ENCODE results near the gene PCDHA9.
"Not testable (repeated sequence)": the region's sequence is repeated elsewhere in the genome, so short reads cannot be mapped to it uniquely, and the experiment has no call there.

PCDHA9 gene

GRCh38 chr5:140875085-140876065, 27.2 kb downstream of the PCDHA9 start, which contains the start of gene PCDHA12:
Gene PCDHA12 (plus strand): TSS chr5:140875308. CDS start chr5:140875473, 165 bp downstream.
- H3K27me3 ChIP-seq (ENCODE audit: insufficient read depth, low read length), result no peaks in the 10 kb centered on the region
- no peak within 1 kb of the TSS for H3K27ac ChIP-seq (ENCODE audit: low read length)
- H3K9ac ChIP-seq (ENCODE audit: low read depth, low read length), result peak within 1 kb of the TSS; percentile 59
- H3K9me3 ChIP-seq (ENCODE audit: insufficient read depth, low read depth, low read length), result peaks cover 2% of the 10 kb centered on the region; the same call in 1 of the 2 replicates
- peak within 1 kb of the TSS; percentile 67 for H3K4me3 ChIP-seq (ENCODE audit: low read length)
- H3K36me3 ChIP-seq (ENCODE audit: insufficient read depth, low read depth, low read length), result no peaks in the 10 kb centered on the region
- no peaks in the 10 kb centered on the region; the same call in 1 of the 2 replicates for H3K4me1 ChIP-seq (ENCODE audit: insufficient read depth, low read length)

DNA sequence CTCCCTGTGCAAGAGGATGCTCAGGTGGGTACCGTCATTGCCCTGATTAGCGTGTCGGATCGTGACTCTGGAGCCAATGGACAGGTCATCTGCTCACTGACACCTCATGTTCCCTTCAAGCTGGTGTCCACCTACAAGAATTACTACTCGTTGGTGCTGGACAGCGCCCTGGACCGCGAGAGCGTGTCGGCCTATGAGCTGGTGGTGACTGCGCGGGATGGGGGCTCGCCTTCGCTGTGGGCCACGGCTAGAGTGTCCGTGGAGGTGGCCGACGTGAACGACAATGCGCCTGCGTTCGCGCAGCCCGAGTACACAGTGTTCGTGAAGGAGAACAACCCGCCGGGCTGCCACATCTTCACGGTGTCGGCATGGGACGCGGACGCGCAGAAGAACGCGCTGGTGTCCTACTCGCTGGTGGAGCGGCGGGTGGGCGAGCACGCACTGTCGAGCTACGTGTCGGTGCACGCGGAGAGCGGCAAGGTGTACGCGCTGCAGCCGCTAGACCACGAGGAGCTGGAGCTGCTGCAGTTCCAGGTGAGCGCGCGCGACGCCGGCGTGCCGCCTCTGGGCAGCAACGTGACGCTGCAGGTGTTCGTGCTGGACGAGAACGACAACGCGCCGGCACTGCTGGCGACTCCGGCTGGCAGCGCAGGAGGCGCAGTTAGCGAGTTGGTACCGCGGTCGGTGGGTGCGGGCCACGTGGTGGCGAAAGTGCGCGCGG, 28.5 kb downstream of the PCDHA9 start:
- H3K9me3 ChIP-seq (ENCODE audit: insufficient read depth, low read depth, low read length); H3K4me3 ChIP-seq (ENCODE audit: low read length); H3K27ac ChIP-seq (ENCODE audit: low read length); H3K9ac ChIP-seq (ENCODE audit: low read depth, low read length); H3K27me3 ChIP-seq (ENCODE audit: insufficient read depth, low read length); H3K36me3 ChIP-seq (ENCODE audit: insufficient read depth, low read depth, low read length); H3K4me1 ChIP-seq (ENCODE audit: insufficient read depth, low read length): not testable (repeated sequence)

GRCh38 chr5:140877262-140877581, 29.0 kb downstream of the PCDHA9 start:
- Histone ChIP-seq H3K4me3 (ENCODE audit: low read length) (no peak overlapping the region), H3K27ac (ENCODE audit: low read length) (no peak overlapping the region), H3K36me3 (ENCODE audit: insufficient read depth, low read depth, low read length) (no peaks in the 10 kb centered on the region), H3K9me3 (ENCODE audit: insufficient read depth, low read depth, low read length) (no peaks in the 10 kb centered on the region; the same call in 1 of the 2 replicates), H3K27me3 (ENCODE audit: insufficient read depth, low read length) (no peaks in the 10 kb centered on the region), H3K9ac (ENCODE audit: low read depth, low read length) (no peak overlapping the region), H3K4me1 (ENCODE audit: insufficient read depth, low read length) (no peaks in the 10 kb centered on the region; the same call in 1 of the 2 replicates)

GRCh38 chr5:140881889-140882590, 33.9 kb downstream of the PCDHA9 start, which contains the start of gene PCDHA13:
Gene PCDHA13 (plus strand): TSS chr5:140882124. CDS start chr5:140882269, 145 bp downstream.
- Histone ChIP-seq H3K9ac (ENCODE audit: low read depth, low read length) (peak within 1 kb of the TSS; percentile 47; the same call in 1 of the 2 replicates), H3K27me3 (ENCODE audit: insufficient read depth, low read length) (no peaks in the 10 kb centered on the region), H3K36me3 (ENCODE audit: insufficient read depth, low read depth, low read length) (no peaks in the 10 kb centered on the region), H3K27ac (ENCODE audit: low read length) (no peak within 1 kb of the TSS), H3K4me3 (ENCODE audit: low read length) (peak within 1 kb of the TSS; percentile 76), H3K9me3 (ENCODE audit: insufficient read depth, low read depth, low read length) (no peaks in the 10 kb centered on the region), H3K4me1 (ENCODE audit: insufficient read depth, low read length) (no peaks in the 10 kb centered on the region)

DNA sequence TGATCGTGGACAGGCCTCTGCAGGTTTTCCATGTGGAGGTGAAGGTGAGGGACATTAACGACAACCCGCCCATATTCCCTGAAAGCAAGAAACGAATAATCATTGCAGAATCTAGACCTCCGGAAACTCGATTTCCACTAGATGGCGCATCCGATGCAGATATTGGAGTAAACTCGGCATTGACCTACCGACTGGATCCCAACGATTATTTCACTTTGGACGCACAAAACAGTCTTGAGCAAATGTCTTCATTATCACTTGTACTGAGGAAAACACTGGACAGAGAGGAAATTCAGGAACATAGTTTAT, 34.4 kb downstream of the PCDHA9 start:
- Histone ChIP-seq H3K27me3 (ENCODE audit: insufficient read depth, low read length) (no peaks in the 10 kb centered on the region), H3K9me3 (ENCODE audit: insufficient read depth, low read depth, low read length) (no peaks in the 10 kb centered on the region), H3K9ac (ENCODE audit: low read depth, low read length) (peak overlapping the region; percentile 47; the same call in 1 of the 2 replicates), H3K4me3 (ENCODE audit: low read length) (peak overlapping the region; percentile 76), H3K27ac (ENCODE audit: low read length) (no peak overlapping the region), H3K36me3 (ENCODE audit: insufficient read depth, low read depth, low read length) (no peaks in the 10 kb centered on the region), H3K4me1 (ENCODE audit: insufficient read depth, low read length) (no peaks in the 10 kb centered on the region)

- Histone ChIP-seq H3K9ac (ENCODE audit: low read depth, low read length) (no peak overlapping the region), H3K4me1 (ENCODE audit: insufficient read depth, low read length) (no peaks in the 10 kb centered on the region), H3K36me3 (ENCODE audit: insufficient read depth, low read depth, low read length) (no peaks in the 10 kb centered on the region), H3K27me3 (ENCODE audit: insufficient read depth, low read length) (no peaks in the 10 kb centered on the region), H3K9me3 (ENCODE audit: insufficient read depth, low read depth, low read length) (no peaks in the 10 kb centered on the region), H3K4me3 (ENCODE audit: low read length) (no peak overlapping the region), H3K27ac (ENCODE audit: low read length) (no peak overlapping the region)
Measured at GRCh38 chr5:140883373-140883772, 35.2 kb downstream of the PCDHA9 start.

- Histone ChIP-seq H3K4me3 (ENCODE audit: low read length) (no peak overlapping the region), H3K27ac (ENCODE audit: low read length) (no peak overlapping the region), H3K9ac (ENCODE audit: low read depth, low read length) (no peak overlapping the region), H3K4me1 (ENCODE audit: insufficient read depth, low read length) (no peaks in the 10 kb centered on the region), H3K27me3 (ENCODE audit: insufficient read depth, low read length) (no peaks in the 10 kb centered on the region), H3K36me3 (ENCODE audit: insufficient read depth, low read depth, low read length) (no peaks in the 10 kb centered on the region), H3K9me3 (ENCODE audit: insufficient read depth, low read depth, low read length) (no peaks in the 10 kb centered on the region)
Measured at GRCh38 chr5:140883927-140884697, 35.9 kb downstream of the PCDHA9 start.

Data from iPS-20b (cell line).